A549 treated with CpdA at 1 μM for 4 hours (cell line): Measurements from ENCODE around the gene TMEM45B. TPM values are rescaled to one million over a fixed set of nuclear protein-coding genes. Genes with fewer than 3 reads are reported as not detected.

ENCODE experiments used
- total RNA-seq: library from RNA; stranded (reverse); fragments of 200-300 nt; extraction: Qiagen RNA extraction; gene quantifications from 5 replicates; pipeline ENCODE4 v1.2.3, GENCODE V29; 2022; ENCODE audit warnings: low read depth

TMEM45B gene
- 0.06 to 0.10 TPM (median 0.08 TPM) in 3 of 5 replicates, not detected in the others for total RNA-seq

DNA sequence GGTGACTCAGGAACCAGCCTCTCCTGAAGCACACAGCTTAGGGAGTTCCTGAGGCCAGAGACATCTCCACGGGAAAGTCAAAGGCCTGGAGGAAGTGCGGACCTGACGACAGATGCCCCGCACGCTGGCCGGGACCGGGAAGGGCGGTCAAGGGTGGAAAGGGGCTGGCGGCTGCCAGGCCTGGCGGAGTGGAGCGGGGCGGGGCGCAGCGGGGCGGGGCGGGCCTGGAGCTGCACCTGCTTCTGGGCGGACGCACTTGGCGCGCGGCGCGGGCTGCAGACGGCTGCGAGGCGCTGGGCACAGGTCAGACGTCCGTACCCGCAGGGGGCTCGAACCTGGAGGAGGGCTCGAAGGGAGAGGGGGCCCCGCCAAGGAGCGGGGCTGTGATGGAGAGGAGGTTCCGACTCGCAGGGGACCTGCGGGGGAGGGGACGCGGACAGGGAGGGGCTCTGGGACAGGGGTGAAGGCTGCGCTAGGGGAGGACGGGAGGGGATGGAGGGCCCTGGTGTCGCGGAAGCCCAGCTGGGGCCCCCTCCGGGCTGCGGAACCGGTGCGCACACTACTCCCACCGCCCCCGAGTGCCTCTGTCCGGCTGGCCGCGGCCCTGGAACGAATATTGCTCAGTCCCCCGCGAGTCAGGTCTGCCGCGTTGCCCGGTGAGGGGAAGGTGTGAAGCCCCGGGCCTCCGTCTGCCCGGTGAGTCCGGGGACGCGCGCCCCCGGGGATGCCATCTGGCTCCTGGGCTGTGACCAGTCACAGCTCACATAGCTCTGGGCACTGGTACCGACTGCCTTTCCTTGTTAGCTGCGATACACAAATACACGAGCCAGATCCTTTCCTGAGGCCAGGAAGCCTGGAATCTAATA lies at the start of gene TMEM45B:
Gene TMEM45B (plus strand): TSS at position 253 of the 866 bp plus-strand sequence. CDS start 36,635 bp downstream, outside the sequence.

DNA sequence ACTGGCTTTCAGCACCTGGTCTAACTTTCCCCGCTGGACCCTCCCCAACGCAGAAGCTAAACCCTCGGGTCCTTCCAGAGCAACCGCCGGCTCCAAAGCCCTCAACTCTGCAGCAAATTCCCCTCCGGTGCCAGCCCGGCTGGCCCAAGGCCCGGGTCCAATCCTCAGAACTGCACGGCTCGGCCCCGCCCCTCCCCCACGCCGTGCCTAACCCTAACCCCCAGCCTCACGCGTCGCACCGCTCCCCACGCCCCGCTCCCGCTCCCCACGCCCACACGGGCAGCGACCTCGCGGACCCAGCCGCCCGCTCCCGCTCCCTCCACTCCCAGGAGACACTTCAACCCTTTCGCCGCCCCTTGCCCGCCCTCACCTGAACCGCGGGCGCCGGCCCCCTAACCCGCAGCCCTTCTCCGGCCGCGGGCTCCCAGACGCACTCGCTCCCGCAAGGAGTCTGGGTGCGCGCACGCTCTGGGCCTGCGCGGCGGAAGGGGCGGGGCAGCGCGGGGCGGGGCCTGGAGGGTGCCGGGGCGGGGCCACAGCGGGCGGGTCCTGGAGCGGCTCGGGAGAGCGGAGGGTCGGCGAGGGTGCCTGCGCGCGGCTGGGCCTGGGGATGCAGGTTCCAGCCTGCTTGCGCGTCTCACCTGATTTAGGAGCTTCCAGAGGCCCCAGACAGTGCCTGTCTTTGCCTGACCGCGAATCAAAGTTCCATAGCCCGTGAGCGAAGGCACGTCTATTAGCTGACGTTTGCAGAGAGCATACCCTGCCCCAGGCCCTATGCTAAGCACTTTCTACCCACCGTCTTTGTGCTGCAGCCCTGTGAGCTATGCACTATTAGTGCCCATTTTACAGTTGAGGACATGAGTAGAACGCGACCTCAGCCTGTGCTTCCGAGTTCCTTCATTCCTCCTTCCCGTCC lies 79.7 kb downstream of the TMEM45B start, which contains the start of gene NFRKB:
Gene NFRKB (minus strand): TSS at position 453 of the 916 bp plus-strand sequence. CDS start 2,729 bp downstream, outside the sequence.

Other genes starting within 250 kb of the TMEM45B start
- 10.8 to 14.8 TPM (median 13.2 TPM) in 5 replicates for gene NFRKB, start 79.7 kb downstream of the TMEM45B start, total RNA-seq
- gene PRDM10, start 187.0 kb downstream of the TMEM45B start, total RNA-seq, result 2.1 to 2.5 TPM (median 2.1 TPM) in 5 replicates